Measurements from ENCODE around the gene LCMT2.
"Not testable (repeated sequence)": the region's sequence is repeated elsewhere in the genome, so short reads cannot be mapped to it uniquely, and the experiment has no call there.

The LCMT2 gene

GRCh38 chr15:43314171-43314570 lies 16.2 kb downstream of the LCMT2 start:
- no peak for DNase-seq (ENCODE audit: low read depth)

DNA sequence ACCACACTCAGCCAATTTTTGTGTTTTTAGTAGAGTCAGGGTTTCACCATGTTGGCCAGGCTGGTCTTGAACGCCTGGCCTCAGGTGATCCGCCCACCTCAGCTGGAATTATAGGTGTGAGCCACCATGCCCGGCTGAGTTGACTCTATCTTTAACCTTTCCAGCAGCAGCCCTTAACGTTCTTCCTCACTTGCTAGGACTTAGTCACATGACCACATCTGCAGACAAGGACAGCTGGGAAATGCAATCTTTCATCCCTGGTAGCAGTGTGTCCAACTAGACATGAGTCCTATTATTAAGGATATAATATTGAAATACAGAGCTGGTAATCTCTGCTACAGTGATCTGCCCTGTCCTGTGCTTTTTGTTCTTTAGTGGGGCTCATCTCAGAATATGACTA lies 18.0 kb downstream of the LCMT2 start:
- DNase-seq (ENCODE audit: low read depth) = no peak

DNA sequence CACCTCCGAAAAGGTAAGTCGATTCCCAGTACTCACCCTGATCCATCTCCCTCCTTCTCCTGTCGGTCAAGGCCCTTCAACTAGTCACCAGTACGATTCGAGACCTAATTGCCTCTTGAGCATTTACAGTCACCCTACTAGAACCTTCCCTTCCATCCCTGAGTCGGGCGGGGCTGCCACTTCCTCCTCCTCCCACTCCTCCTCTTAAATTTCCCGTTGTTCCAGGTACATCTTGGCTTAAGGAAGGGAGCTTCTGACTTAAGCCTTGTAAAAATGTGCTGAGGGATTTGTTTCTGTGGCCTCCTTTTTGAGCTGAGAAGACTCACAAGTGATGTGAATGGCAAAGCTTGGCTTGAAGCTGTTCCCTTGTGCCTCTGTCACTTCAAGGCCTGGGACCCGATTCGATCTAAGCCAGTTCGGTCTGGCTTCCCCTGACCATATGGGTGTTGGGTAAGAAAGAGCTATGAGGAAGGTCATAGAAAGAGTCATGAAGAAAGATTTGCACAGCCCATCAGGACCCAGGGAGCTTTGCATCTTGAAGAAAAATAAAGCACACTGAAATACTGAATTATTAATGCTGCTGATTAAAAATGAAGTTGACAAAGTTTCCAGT lies 28.1 kb downstream of the LCMT2 start, which contains the start of gene TGM7:
TSS of gene TGM7 (minus strand) at position 51 of the 613 bp plus-strand sequence.
- DNase-seq (ENCODE audit: low read depth) = no peak

DNA sequence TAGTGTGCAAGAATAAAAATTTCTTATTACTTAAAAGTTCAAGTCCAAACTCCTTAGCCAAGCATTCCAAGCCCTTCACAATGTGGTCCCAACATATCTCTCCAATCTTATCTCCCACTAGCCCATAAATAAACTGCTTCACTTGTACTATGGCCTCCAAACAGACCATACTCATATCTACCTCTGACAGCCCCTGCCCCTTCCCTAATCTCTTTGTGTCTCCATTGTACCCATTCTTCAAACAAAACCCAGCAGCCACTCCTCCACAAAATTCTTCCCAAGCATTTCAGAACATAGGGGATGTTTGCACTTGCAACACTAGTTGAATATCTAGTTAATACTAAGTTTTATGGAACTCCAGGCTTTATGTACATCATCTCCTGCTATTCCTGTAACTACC lies 30.5 kb downstream of the LCMT2 start:
- DNase-seq (ENCODE audit: low read depth) = no peak

- DNase-seq (ENCODE audit: low read depth) = no peak
Observed at GRCh38 chr15:43299411-43299810, 31.0 kb downstream of the LCMT2 start.

DNA sequence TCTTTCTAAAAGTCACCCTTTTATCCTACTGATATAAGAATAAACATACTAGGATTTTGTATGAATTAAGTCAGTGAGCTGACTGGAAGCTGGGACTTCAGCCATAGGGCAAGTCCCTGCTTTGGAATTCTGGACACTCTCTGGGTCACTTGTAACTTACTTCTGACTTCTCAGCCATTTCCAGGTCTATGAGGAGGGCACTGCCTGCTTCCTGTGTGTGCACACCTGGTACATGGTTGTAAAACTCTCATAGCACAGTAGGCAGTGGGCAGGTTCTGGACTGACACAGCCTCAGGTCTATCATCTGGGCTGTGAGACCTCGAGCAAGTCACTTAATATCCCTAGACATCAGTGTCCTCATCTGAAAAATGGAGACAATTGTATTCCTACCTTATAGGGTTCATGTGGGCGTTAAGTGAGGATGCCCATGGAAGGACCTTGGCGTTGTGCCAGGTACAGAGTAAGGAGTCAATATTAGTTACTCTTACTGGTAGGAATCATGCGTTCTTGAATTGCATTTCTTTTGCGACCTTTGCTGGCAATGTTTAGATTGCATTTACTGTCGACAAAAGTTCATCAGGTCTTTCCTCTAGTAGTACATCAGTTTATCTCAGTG lies 36.2 kb downstream of the LCMT2 start:
- DNase-seq (ENCODE audit: low read depth) = no peak

GRCh38 chr15:43293432-43293831 lies 36.9 kb downstream of the LCMT2 start:
- DNase-seq (ENCODE audit: low read depth) = no peak

GRCh38 chr15:43292375-43293078 lies 37.8 kb downstream of the LCMT2 start:
- DNase-seq (ENCODE audit: low read depth) = no peak

- DNase-seq (ENCODE audit: low read depth) = not testable (repeated sequence)
Observed at GRCh38 chr15:43289656-43290055, 40.7 kb downstream of the LCMT2 start.

GRCh38 chr15:43287254-43287653 lies 43.1 kb downstream of the LCMT2 start:
- DNase-seq (ENCODE audit: low read depth) = no peak

DNA sequence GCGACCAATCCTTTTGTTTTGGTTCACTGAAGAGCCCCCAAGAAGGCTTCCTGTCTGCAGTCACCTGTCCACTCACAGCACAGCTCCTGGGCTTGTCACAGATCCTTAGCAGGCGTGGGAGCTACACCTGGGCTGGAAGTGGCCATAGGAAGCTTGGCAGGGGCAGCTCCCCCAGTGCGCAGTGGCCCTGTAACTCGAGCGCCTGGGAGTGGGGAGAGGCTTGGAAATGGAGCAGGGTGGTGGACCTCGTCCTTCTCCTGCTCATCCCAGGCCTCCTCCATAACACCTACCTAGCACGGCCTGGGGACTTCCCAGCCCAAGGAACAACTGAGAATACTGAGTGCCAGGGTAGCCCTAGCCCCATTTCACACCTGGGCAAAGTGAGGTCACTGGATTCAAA lies 44.3 kb downstream of the LCMT2 start:
- DNase-seq (ENCODE audit: low read depth) = no peak

GRCh38 chr15:43285609-43286037 lies 44.8 kb downstream of the LCMT2 start:
- DNase-seq (ENCODE audit: low read depth) = peak; percentile 19

- no peak for DNase-seq (ENCODE audit: low read depth)
Observed at GRCh38 chr15:43283526-43283925, 46.8 kb downstream of the LCMT2 start.

- no peak for DNase-seq (ENCODE audit: low read depth)
Observed at GRCh38 chr15:43281926-43282602, 48.3 kb downstream of the LCMT2 start.

GRCh38 chr15:43280996-43281395 lies 49.4 kb downstream of the LCMT2 start:
- DNase-seq (ENCODE audit: low read depth) = no peak

DNA sequence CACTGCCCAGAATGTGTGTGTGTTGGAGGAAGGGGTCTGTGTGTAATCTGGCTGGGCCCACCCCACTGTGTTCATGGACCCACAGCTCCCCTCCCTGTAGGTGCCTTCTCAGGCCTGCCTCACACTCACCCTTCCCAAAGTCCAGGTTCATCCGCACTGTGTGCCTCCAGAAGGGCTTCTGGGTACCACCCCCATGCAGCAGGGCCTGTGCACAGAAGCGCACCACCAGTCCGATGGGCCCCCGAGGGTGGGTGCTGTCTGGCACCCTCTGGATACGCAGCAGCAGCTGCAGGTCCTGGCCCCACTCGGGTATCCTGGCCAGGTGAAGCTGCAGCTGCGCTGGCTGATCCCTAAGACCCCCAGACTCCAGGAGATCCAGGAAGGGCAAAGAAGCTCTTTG lies 50.9 kb downstream of the LCMT2 start:
- DNase-seq (ENCODE audit: low read depth) = no peak

DNA sequence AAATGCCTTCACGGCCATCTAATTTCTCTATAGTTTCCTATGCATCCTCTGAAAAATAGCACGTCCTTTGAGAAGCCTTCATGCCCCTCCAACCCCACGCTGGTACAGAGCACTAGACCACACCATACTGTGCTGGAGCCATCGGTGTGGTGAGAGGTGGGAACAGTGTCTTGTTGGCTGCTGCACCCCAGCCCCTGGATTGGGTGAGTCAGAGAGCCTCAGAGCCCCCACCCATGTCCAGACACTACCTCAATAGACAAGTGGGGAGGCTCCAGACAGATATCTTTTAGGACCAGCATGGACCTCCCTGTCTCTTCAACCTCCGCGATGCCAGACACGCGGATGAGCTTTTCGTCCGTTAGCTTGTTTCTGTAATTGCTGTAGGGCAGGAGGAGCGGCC lies 51.5 kb downstream of the LCMT2 start:
- DNase-seq (ENCODE audit: low read depth) = no peak

- DNase-seq (ENCODE audit: low read depth) = no peak
Observed at GRCh38 chr15:43277901-43278300, 52.5 kb downstream of the LCMT2 start.

- DNase-seq (ENCODE audit: low read depth) = no peak
Observed at GRCh38 chr15:43277231-43277823, 53.0 kb downstream of the LCMT2 start.

GRCh38 chr15:43276563-43277200 lies 53.7 kb downstream of the LCMT2 start:
- DNase-seq (ENCODE audit: low read depth) = no peak

- no peak for DNase-seq (ENCODE audit: low read depth)
Observed at GRCh38 chr15:43275740-43276562, 54.4 kb downstream of the LCMT2 start.

All from stimulated activated CD8-positive, alpha-beta memory T cell treated with anti-CD3 and anti-CD28 coated beads, Interleukin-7, amount 100 ng/mL, for 24 hours (primary cell).